Measurements from ENCODE around the gene SLC17A9.

SLC17A9 gene

DNA sequence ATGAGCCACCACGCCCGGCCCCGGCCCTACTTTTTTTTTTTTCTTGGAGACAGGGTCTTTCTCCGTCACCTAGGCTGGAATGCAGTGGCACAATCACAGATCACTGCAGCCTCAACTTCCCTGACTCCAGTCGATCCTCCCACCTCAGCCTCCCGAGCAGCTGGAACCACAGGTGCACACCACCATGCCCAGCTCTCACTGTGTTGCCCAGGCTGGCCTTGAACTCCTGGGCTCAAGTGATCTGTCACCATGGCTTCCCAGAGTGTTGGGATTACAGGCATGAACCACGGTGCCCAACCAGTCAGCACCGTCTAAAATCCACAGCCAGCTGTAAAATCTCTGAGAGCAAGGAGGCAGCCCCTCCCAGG, 17.4 kb downstream of the SLC17A9 start:
- DNase-seq = no peak

DNA sequence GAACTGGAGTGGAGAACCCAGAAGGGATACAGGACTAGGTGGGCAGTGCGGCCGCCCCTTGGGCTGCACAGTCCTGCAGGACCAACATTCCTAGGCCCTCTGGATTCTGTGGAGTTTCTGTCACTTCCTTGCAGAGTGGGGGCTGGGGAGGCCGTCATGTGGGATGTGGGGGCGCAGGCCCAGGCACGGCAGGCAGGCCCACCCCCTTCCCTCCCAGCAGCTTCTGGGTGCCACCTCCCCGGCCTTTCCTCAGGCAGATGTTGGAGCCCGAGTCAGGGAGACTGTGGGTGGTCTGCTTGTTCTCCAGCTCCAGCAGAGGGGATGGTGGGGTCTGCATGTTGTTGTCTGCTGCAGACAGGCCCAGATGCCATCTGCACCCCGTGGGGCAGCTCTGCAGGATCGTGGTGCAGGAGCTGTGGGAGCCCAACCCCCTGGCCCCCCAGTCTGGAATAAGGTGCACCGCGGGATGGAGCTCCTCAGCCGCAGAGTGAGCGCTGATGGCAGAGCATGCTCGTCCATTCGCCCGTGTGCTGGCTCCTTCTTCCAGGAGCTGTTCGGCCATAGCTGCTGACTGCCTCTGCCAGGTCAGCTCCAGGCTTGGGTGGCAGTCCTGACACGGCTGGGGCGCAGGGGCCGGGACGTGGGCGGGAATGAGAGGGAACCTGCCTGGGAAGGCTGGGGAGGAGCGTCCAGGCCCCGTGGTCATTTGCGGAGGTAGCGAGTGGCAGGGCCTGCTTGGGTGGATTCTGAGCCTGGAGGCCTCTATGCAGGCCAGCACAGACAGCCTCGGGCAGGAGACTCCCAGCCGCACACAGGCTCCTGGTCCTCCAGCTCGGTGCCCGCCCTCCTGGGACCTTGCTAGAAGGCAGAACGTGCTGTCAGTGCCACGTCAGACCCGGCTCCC, 18.1 kb downstream of the SLC17A9 start:
- DNase-seq = no peak

DNA sequence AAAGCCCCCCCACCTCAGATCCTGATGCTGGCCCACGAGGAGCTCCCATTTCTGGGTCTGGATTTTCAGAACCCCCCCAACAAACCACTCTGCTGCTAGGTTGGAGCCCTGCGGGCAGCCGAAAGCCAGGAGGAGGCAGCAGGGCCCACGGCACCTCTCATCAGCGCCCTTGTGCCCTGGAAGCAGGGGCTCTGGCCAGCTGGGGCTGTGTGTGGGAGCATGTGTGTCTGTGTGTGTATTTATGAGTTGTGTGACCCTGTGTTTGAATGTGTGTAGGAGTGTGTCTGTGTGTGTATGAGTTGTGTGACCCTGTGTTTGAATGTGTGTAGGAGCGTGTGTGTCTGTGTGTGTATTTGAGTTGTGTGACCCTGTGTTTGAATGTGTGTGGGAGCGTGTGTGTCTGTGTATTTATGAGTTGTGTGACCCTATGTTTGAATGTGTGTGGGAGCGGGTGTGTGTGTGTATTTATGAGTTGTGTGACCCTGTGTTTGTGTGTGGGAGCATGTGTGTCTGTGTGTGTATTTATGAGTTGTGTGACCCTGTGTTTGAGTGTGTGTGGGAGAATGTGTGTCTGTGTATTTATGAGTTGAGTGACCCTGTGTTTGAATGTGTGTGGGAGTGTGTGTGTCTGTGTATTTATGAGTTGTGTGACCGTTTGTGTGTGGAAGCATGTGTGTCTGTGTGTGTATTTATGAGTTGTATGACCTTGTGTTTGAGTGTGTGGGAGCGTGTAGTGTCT, 18.9 kb downstream of the SLC17A9 start:
- no peak for DNase-seq

DNA sequence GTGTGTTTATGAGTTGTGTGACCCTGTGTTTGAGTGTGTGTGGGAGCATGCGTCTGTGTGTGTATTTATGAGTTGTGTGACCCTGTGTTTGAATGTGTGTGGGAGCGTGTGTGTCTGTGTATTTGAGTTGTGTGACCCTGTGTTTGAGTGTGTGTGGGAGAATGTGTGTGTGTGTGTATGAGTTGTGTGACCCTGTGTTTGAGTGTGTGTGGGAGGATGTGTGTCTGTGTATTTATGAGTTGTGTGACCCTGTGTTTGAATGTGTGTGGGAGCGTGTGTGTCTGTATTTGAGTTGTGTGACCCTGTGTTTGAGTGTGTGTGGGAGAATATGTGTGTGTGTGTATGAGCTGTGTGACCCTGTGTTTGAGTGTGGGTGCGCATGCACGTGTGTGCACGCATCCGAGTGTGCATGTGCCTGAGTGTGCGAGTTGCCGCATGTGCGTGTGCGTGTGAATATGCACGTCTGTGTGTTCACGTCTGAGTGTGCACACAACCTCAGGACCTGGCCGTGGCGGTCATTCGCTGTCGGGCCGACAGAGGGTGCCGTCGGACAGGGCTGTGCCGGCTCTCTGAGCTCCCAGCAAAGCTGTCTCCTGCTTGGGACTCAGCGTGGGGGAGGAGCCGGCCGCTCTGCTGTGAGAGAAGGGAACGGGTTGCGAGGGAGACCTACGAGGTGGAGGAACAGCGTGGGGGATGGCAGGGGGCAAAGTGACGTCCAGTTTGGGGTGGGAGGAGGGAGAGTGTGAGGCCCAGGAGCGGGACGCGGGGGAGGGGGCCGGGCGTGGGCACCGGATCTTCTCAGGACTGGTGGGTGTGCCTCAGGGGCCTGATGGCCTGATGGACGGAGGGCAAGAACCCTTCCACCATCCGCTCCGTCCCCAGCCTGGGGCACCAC, 19.7 kb downstream of the SLC17A9 start:
- DNase-seq = peak; percentile 100

DNA sequence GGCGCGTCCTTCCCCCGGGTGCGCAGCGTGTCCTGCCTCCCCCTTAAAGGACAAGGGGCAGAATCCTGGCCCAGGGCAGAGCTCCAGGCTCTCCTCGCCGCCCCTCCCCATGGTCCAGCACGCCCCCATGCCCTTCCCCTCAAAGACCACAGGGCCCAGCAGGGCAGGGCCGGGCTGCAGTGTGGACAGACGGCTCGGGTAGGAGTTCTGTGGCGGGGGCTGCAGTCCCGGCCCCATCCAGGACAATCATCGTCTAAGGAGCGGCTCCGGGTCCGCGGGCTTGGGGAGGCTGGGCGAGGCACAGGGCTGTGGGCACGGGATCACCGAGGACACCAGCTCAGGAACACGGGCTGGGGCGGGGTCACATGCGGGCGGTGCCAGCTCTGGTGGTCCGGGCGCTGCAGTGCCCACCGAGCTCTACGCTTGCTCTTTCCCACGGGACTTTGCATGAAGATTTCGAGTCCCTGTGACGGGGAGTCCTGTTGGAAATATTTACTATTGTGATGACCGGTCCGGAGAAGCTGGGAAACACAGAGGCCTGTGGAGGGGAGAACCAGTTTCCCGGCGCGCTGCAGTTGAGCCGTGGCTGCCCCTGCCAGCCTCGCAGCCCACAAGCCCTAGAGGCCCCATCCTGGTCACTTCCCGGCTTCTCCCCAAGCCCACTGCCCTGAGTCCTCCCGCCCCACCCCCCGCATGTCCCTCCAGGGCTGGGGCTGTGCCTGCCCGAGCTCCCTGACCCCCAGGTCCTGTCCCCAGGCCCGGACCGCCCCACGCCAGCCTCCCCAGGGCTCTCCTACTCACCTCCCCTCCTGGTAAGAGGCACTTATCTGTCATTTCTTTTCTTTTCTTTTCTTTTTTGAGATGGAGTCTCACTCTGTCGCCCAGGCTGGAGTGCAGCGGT, 20.6 kb downstream of the SLC17A9 start:
- DNase-seq = no peak

DNA sequence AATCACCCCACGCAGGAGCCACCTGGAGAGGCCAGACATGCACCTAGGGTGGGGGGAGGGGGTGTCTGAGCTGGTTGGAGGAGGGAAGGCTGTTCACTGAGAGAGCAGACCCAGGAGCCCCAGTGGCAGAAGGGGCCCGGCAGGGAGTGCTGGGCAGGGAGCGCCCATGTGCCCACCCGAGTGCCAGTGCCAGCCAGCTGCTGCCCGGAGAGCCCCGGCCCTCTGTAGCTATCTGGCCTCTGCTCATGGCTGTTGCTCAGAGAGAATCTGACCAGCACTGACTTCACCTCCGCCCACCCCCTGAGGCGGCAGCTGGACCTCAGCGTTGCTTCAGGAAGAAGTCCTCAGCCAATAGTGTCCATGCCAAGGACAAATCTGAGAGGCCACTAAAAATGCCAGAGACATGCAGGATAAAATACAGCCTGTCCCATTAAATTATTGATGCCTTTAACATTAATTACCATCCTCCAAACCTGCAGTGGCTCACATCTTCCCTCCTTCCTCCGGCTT, 22.8 kb downstream of the SLC17A9 start:
- no peak for DNase-seq

DNA sequence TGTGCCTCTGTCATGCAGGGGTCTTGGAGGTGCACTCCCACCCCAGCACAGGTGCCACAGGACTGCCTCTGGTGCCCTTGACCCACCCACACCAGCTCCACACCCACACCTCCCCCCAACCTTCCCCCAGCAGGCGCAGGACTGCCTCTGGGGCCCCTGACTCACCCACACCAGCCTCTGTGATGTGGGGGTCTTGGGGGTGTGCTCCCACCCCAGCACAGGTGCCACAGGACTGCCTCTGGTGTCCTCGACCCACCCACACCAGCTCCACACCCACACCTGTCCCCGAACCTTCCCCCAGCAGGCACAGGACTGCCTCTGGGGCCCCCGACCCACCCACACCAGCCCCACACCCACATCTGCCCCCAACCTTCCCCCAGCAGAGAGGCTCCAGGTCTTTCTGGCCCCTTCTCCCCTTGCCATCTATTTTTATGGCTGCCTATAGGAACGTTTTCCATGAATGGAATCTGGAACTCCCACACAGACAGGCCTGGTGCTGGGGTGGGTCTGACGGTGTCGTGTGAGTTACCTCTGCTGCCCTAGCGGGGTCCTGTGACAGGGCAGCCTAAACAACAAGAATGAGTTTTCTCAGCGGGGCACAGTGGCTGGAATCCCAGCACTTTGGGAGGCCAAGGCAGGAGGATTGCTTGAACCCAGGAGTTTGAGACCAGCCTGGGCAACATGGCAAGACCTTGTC, 23.5 kb downstream of the SLC17A9 start:
- no peak for DNase-seq

DNA sequence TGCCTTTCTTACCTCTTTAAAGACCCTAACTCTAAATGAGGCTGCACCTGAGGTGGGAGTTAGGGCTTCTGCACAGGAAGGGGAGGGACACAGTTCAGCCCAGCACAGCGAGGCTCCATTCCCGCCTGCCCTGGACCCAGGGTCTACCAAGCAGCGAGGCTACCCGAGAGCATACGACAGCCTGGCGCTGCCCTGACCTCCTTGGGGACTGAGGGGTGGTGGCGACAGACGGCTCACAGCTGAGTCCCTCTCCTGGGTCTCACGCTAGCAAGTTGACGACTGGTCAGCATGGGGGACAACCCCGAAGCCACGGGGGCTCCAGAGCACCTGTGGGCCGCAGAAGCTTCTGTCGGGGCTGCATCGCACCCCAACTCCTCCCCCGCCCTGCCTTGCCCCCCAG, 24.4 kb downstream of the SLC17A9 start:
- no peak for DNase-seq

DNA sequence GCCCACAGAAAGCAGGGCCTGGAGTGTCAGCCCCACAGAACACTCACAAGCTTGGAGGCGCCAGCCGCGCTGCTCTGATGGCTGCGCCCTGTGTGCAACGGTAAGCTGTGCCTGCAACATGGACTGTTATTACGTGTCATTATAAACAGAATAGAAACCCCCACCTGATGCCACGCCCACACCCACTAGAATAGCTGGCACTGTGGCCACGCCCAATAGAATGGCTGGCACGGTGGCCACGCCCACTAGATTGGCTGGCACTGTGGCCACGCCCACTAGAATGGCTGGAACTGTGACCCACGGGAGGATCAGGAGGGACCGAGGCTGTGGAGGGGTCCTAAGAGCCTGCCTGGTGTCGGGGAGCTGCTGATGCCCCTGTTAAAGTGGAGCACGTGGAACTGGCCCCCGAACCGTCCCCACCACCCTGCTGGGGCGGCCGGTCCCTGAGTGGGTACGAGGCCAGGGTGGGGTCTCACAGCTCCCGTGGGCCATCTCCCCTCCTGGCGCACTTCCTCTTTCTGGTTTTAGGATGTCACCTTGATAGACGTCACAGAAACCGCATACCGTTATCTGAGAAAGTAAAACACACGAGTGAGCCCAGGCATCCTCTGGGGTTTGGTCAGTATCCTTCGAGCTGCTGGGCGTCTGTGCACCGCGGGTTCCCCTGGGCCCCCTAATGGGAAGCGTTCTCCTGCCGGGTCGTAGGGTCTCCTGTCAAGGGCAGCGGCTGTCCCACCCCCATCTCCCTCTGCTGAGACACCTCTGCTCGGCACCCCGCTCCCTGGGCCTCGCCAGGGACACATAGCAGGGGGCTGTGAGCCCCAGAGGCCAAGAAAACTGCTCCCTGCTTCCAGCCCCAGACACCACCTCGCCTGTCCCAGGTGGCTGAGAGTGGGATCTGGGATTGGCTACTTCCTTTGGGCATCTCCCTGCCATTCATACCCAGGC, 25.4 kb downstream of the SLC17A9 start:
- peak; percentile 78 for DNase-seq

DNA sequence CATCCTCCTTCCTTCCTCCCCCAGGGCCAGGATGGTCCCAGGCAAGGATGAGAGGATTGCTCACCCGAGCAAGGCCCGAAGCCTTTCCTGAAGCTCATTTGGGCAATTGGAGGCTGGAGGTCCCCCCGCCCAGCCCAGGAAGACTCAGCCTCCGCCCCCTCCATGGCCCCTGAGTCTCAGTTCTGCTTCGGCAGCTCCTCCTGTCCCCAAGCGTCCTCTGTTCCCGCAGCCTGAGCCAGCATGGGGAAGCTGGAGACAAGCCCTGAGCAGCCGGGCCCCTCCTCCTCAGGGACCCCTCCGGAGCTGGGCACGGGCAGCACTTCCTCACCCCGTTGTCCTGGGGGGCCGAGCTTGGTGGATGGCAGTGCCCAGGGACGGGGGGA, 26.0 kb downstream of the SLC17A9 start:
- DNase-seq = no peak

DNA sequence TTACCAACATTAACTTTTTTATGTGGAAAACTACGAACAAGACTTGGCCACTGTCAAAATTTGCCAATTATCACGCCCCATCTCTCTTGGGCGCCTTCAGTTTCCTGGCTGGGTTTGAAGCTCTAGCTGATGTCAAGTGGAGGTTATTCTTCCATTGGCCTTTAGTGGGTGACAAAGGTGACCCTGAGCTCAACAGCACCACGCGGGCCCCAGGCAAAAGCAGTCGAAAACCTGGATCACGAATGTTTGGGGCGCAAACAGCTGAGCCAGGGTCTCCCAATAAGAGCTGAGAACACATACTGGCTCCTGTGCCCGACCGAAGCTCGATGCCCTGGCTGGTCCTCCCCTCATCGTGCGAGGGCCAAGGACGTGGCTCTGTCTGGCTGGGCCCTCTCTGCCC, 26.8 kb downstream of the SLC17A9 start:
- DNase-seq = no peak

DNA sequence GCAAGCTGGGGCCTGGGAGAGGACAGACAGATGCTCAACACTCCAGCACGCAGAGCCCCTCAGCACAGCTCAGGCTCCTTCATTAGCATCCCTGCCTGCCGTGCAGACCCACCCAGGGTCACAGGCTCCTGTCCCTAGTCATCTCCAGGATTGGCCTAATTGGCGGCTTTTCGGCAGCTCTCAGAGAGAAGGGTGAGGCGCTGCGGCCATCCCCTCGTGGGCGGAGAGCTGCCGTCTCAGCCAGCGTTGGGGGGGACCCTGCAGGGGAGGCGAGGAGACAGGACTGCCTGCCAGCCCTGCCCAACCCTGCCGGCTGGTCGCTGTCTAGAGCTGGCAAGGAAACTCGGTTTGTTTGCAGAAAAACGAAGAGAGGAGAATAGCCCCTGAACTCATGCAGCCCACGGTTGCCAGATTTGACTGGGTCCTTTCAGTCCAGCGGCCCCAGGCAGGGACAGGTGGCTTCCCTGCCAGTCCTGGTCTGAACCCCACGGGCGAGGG, 27.4 kb downstream of the SLC17A9 start:
- DNase-seq = no peak

DNA sequence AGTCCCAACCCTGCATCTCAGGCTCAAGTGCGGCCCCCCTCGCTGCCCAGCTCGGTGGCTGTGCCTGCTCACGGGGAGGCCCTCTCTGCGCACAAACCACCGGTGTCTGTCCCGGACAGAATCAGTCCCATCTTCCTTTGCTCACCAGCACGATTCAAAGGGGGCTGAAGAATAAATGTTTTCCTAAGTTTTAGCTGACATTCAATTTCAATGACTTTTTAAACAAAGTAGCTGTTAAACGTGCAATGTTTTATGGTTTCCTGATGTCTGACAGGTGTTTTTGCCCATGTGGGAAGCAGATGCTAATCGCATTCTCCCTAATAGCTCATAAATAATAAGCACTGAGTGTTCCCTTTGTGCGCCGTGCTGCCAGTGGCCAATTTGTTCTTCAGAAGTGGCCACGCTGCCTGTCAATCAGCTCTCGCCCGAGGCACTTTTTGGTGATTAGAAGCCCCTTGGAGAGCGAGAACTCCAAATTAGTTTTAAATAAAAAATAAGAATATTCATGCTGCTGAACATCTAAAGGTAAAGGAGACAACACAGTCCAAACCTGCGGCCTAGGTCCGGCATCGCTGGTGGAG, 28.0 kb downstream of the SLC17A9 start:
- no peak for DNase-seq

DNA sequence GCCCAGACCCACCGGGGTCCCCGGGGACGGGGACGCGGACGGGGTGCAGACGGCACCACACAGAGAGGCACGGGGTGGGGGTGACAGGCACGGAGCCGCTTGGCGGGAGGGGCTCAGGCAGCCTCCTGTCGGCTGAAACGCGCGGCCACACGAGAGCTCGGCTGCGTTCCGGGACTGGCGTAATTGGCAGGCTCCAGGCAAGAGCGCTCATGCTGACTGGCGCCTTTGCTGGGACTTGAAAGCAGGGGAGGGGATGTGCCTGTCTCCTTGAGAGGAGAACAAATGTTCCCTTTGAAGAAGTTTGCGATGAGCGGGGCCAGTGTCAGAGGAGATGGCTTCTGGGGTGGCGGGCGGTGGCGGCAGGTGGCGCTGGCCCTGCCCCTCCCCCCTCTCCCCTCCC, 28.5 kb downstream of the SLC17A9 start:
- DNase-seq = no peak

DNA sequence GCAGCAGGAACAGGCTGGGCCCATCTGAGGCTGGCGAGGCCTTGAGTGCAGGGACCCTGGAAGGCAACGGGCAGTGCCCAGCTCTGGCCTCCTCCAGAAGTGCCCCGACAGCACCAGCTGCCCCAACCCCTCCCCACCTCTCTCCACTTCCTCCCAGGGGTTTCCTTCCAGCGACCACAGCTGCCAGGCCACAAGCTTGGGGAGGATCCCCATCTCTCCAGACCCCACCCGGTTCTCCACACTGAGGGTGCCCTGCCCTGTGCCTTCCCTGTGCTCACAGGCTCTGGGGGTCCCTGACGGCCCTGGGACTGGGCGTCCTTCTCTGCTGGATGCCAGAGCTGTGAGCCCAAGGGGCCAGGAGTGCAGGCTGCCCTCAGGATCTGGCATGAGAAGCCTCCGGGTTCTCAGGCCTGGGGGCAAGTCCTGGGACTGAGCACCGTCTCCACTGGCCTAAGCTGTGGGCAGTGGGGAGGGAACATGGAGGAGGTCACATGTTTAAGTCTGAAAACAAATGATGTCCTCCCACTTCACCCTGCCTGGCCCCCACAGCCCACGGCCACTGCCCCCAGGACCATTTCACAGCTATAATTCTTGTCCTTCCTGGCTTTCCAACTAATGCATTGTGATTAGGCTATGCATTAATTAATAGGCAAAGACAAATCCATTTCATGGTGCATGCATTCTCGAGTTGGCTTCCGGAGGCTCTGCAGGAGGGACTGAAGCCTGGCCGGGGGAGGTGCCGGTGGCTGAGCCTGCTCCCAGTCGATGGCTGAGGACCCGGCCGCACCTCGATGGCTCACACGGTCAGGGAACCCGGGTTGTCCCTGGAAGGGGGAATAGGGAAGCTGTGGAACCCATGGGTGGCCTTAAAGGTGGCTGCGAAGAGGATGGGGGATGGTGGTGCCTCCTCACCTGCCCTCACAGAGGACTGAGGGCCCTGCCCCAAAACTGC, 29.9 kb downstream of the SLC17A9 start:
- no peak for DNase-seq

DNA sequence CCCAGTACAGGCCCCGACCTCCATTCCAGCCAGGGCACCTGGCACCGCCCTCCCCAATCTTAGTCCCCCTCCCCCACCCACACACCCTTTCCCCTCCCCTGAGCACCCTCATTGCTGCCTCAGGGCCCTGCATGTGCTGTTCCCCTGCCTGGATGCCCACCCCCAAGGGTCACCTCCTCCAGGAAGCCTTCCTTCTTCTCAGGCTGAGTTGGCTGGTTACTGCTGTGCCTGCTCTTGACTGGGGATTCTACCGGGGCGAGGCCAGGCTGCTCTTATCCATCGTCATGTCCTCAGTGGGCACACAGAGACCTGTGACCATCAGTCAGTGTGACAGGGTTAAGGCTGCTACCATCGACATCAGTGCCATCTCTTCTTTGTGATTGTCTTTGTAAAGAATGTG, 30.7 kb downstream of the SLC17A9 start:
- DNase-seq = no peak

DNA sequence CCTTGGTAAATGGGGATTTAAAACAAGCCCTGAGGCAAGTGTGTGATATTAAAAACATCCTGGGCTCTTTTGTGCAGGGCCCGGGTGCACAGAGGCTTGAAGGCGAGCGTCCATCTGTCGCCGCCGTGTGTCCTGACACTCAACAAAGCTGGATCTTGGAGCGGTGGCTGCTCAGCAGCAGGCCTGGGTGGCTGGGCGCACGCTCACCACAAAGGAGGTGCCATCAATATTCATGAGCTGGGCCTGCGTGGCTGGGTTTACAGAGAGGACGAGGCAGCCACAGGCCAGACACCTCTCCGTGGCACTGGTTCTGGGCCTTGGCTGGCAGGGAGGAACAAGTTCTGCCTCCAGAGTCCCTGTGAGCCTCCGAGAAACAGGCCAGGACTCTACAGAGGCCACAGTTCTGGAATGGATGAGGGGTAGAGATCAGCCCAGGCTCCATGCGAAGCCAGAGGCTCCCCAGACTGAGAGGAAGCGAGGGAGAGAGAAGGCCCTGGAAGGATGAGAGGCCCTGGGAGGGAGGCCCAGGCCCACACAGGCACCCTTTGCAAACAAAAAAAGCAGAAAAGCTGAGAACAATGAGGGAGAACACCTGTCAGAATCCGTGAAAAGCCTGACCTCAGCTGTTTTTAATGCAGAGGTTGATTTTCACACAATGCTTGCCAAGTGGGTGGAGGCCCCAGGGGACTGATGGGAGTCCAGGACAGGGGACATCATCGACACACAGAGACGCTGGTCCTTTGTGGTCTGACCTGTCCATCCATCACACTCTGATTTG, 32.3 kb downstream of the SLC17A9 start:
- DNase-seq = no peak

DNA sequence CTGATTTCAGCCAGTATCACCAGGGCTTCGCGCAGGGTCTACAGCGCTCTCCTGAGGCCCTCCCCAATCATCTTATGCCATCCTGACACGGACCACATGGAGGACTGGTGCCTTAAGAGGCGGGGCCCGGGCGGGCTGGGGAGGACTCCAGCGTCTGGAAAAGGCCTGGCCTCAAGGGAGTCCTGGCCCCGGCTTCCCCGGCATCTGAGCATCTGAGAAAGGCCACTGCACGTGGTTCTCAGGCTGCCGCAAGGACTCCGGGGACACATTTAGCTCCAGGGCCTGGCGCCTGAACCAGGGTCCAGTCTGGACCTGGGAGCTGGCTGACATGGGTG, 32.9 kb downstream of the SLC17A9 start:
- DNase-seq = no peak

All from 8988T (cell line).